ENCODE data around the gene TEAD4.

TEAD4 gene

DNA sequence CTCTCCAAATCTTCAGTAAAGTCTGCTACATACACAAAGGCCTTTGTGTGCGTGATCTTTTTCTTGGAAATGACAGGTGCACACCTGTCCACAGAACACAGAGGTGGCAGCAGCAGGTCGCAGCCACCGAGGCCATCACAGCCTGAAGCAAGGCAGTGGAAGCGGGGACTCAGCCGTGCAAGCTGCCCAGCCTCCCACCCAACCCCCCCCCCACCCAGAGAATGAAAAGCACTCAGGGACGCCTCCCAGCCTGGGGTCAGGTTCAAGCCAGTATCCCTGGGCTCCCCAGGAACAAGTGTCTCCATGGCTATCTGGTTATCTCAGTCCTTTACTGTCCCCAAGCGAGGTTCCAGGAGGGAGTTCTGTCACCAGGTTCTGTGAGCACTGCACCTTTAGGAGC is 86.8 kb downstream of the TEAD4 start:
- no peak for TF ChIP-seq CTCF (IDR thresholded peaks at IDR 0.05; ENCODE audit: low read depth, low read length)
- DNase-seq (ENCODE audit: extremely low read depth, low read depth) = no peak

GRCh38 chr12:3046441-3047200 is 87.4 kb downstream of the TEAD4 start:
- TF ChIP-seq CTCF (IDR thresholded peaks at IDR 0.05; ENCODE audit: low read depth, low read length) = no peak
- DNase-seq (ENCODE audit: extremely low read depth, low read depth) = no peak

- TF ChIP-seq CTCF (IDR thresholded peaks at IDR 0.05; ENCODE audit: low read depth, low read length) = no peak
Measured at GRCh38 chr12:3047961-3048360, 88.8 kb downstream of the TEAD4 start.

GRCh38 chr12:3048540-3048939 is 89.3 kb downstream of the TEAD4 start:
- DNase-seq (ENCODE audit: extremely low read depth, low read depth) = no peak
- TF ChIP-seq CTCF (IDR thresholded peaks at IDR 0.05; ENCODE audit: low read depth, low read length) = no peak

More at GRCh38 chr12:3047961-3048360, 88.8 kb downstream of the TEAD4 start:
- DNase-seq (ENCODE audit: extremely low read depth, low read depth) = no peak

- TF ChIP-seq CTCF (IDR thresholded peaks at IDR 0.05; ENCODE audit: low read depth, low read length) = no peak
Measured at GRCh38 chr12:3049176-3049575, 90.0 kb downstream of the TEAD4 start.

DNA sequence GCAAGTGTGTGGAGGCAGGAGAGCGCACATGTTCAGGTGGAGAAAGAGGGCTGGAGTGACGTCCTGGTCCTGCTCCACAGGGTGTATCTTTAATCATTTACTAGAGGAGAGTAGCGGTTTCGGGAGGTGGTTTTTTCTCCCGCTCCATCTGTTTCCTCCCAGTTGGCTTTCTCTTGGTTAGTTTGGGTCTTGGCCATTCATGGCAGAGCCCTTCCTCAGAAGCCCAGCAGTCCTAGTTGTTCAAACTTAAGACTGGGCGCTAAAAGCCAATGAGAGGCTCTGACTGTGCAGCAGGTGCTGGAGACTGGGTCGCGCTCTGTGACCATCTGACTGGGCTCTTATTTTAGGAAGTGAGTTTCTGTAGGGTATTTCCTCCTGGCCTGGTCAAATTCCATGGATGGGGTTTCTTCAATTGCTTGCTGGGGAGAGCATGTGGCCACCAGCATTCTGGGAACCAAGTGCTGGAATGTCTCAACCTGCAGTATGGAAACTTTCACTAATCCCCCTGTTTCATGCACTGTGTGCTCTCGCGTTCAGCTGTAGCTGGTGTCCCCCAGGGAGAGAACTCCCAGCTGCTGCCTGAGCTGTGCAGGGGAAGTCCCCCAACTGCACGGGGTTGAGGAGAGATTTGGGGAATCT is 90.5 kb downstream of the TEAD4 start:
- no peak for TF ChIP-seq CTCF (IDR thresholded peaks at IDR 0.05; ENCODE audit: low read depth, low read length)
- no peak for DNase-seq (ENCODE audit: extremely low read depth, low read depth)

More at GRCh38 chr12:3049176-3049575, 90.0 kb downstream of the TEAD4 start:
- DNase-seq (ENCODE audit: extremely low read depth, low read depth) = no peak

GRCh38 chr12:3054374-3054773 is 95.2 kb downstream of the TEAD4 start:
- TF ChIP-seq CTCF (IDR thresholded peaks at IDR 0.05; ENCODE audit: low read depth, low read length) = no peak
- no peak for DNase-seq (ENCODE audit: extremely low read depth, low read depth)

Measured in AG09319 (cell line).